DOHH2 (cell line): ENCODE results near the gene CCL22.
"Not testable (repeated sequence)": the region's sequence is repeated elsewhere in the genome, so short reads cannot be mapped to it uniquely, and the experiment has no call there.

Experiments
- H3F3A ChIP-seq: fragments of 200-600 bp; sonication (generic), shearing (Covaris generic); 2 replicates; pipeline ENCODE4 v1.6.0; 2016; ENCODE audit warnings: antibody characterized with exemption, mild to moderate bottlenecking; ENCODE audit not compliant: control insufficient read depth, insufficient read depth
- H3K27ac ChIP-seq: fragments of 200-600 bp; sonication (generic); 2 replicates; pipeline ENCODE4 v1.5.1; 2014; ENCODE audit warnings: low read depth, mild to moderate bottlenecking, low read length, moderate library complexity
- H3K27me3 ChIP-seq: fragments of 200-600 bp; sonication (generic); 2 replicates; pipeline ENCODE4 v1.6.1; 2014; ENCODE audit warnings: mild to moderate bottlenecking, low read length, mixed read lengths; ENCODE audit not compliant: control insufficient read depth
- H3K36me3 ChIP-seq: fragments of 200-600 bp; sonication (generic); 2 replicates; pipeline ENCODE4 v1.6.1; 2014; ENCODE audit warnings: mild to moderate bottlenecking, low read length, moderate library complexity, mixed read lengths; ENCODE audit not compliant: control insufficient read depth
- H3K4me1 ChIP-seq: fragments of 200-600 bp; sonication (generic); 2 replicates; pipeline ENCODE4 v1.6.1; 2014; ENCODE audit warnings: mild to moderate bottlenecking, low read length, mixed read lengths; ENCODE audit not compliant: control insufficient read depth
- H3K4me2 ChIP-seq: fragments of 200-600 bp; sonication (generic); 2 replicates; pipeline ENCODE4 v1.6.0; 2014; ENCODE audit warnings: mild to moderate bottlenecking, low read length, moderate library complexity
- H3K4me3 ChIP-seq: fragments of 200-600 bp; sonication (generic); 2 replicates; pipeline ENCODE4 v1.5.1; 2014; ENCODE audit warnings: mild to moderate bottlenecking, low read length, mixed read lengths
- H3K79me2 ChIP-seq: fragments of 200-600 bp; sonication (generic); 2 replicates; pipeline ENCODE4 v1.6.1; 2014; ENCODE audit warnings: mild to moderate bottlenecking, low read length, mixed read lengths; ENCODE audit not compliant: control insufficient read depth
- H3K9me2 ChIP-seq: fragments of 200-600 bp; sonication (generic); replicated peaks from 2 replicates; pipeline ENCODE4 v1.6.1; 2014; ENCODE audit warnings: mild to moderate bottlenecking, low read length, mixed read lengths; ENCODE audit not compliant: control insufficient read depth
- H3K9me3 ChIP-seq: fragments of 200-600 bp; sonication (generic); 2 replicates; pipeline ENCODE4 v1.6.1; 2014; ENCODE audit warnings: antibody characterized with exemption, low read length, mixed read lengths; ENCODE audit not compliant: control insufficient read depth, insufficient read depth
- H4K20me1 ChIP-seq: fragments of 200-600 bp; sonication (generic); 2 replicates; pipeline ENCODE4 v1.6.0; 2014; ENCODE audit warnings: low read depth, mild to moderate bottlenecking, antibody characterized with exemption, low read length, moderate library complexity; ENCODE audit not compliant: control insufficient read depth, insufficient read depth
- CTCF ChIP-seq: fragments of 200-600 bp; sonication (generic); IDR thresholded peaks from one replicate; pipeline ENCODE4 v1.5.1; 2014; ENCODE audit warnings: antibody characterized with exemption, mild to moderate bottlenecking, low read depth, low read length; ENCODE audit not compliant: poor library complexity, severe bottlenecking
- EZH2phosphoT487 ChIP-seq: fragments of 200-600 bp; sonication (generic); IDR thresholded peaks from 2 replicates; pipeline ENCODE4 v1.6.1; 2017; ENCODE audit warnings: borderline replicate concordance, mild to moderate bottlenecking, antibody characterized with exemption, low read length, moderate library complexity, mixed read lengths

CCL22 gene

DNA sequence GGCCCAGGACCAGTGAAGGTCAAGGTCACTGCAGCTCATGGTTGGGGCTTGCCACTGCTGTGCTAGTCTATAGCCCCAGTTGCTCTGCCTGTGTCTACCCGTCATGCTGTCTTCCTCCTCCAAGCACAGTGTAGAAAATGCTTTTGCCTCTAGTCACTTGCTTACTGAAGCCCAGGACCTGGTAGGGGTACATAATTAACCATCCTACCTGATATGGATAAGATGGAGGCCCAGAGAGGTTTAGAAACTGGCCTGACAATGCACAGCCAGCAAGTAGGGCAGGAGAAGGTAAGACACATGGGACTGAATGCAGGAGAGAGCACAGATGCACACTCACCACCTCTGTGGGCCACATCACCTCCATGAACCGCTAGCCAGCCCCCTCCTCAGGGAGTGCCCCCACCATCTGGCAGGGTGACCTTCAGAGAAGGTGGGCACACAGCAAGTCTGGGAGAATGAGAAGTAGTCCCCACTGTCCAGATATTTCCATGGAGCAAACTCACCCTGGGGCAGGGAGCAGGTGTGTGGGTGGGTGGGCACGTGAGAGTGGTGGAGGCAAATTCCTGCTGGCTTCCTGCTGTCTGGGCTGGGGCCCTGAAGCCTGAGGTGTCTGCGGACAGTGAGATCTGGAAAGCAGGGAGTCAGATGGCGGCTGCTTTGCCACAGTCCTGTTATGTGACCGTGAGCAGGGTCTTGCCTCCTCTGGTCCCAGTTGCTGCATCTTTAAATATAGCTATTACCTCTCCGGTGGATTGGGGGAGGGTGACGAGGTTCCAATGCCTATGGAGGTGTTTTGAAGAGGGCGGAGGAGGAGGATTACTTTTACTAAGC, 14.7 kb downstream of the CCL22 start:
- no peaks in the 10 kb centered on the region for H4K20me1 ChIP-seq
- no peaks in the 10 kb centered on the region for H3K79me2 ChIP-seq
- no peaks in the 10 kb centered on the region for H3K9me3 ChIP-seq
- H3K36me3 ChIP-seq: no peaks in the 10 kb centered on the region
- H3K4me1 ChIP-seq: peaks cover 13% of the 10 kb centered on the region
- H3F3A ChIP-seq: no peaks in the 10 kb centered on the region
- no peak overlapping the region for H3K27ac ChIP-seq
- no peak overlapping the region for H3K4me3 ChIP-seq
- peaks cover 28% of the 10 kb centered on the region for H3K27me3 ChIP-seq
- no peak overlapping the region for H3K4me2 ChIP-seq
- H3K9me2 ChIP-seq: no peaks in the 10 kb centered on the region
- TF ChIP-seq CTCF (no peak), EZH2phosphoT487 (no peak)

- Histone ChIP-seq H3K79me2 (no peaks in the 10 kb centered on the region), H3K27ac (no peak overlapping the region), H3F3A (no peaks in the 10 kb centered on the region), H3K9me2 (no peaks in the 10 kb centered on the region), H3K36me3 (no peaks in the 10 kb centered on the region), H3K4me1 (peaks cover 13% of the 10 kb centered on the region), H3K4me3 (no peak overlapping the region), H3K9me3 (no peaks in the 10 kb centered on the region), H4K20me1 (no peaks in the 10 kb centered on the region), H3K4me2 (no peak overlapping the region), H3K27me3 (peaks cover 28% of the 10 kb centered on the region)
- no peak for TF ChIP-seq EZH2phosphoT487
- TF ChIP-seq CTCF: no peak
Measured at GRCh38 chr16:57374067-57374534, 15.5 kb downstream of the CCL22 start.

GRCh38 chr16:57374925-57375465, 16.4 kb downstream of the CCL22 start:
- not testable (repeated sequence) for H3K4me2 ChIP-seq

GRCh38 chr16:57376313-57376818, 17.8 kb downstream of the CCL22 start:
- no peaks in the 10 kb centered on the region for H3F3A ChIP-seq
- no peaks in the 10 kb centered on the region for H3K79me2 ChIP-seq
- H3K27ac ChIP-seq: no peak overlapping the region
- TF ChIP-seq EZH2phosphoT487 (no peak), CTCF (no peak)
- H3K9me3 ChIP-seq: no peaks in the 10 kb centered on the region
- H3K36me3 ChIP-seq: no peaks in the 10 kb centered on the region
- H3K4me2 ChIP-seq: no peak overlapping the region
- peaks cover 24% of the 10 kb centered on the region for H3K27me3 ChIP-seq
- H3K4me1 ChIP-seq: peaks cover 13% of the 10 kb centered on the region
- no peaks in the 10 kb centered on the region for H4K20me1 ChIP-seq
- no peak overlapping the region for H3K4me3 ChIP-seq
- no peaks in the 10 kb centered on the region for H3K9me2 ChIP-seq

More at GRCh38 chr16:57374925-57375465, 16.4 kb downstream of the CCL22 start:
- H3K4me1 ChIP-seq: peaks cover 13% of the 10 kb centered on the region
- not testable (repeated sequence) for H4K20me1 ChIP-seq, H3K4me3 ChIP-seq, H3K36me3 ChIP-seq, H3K9me3 ChIP-seq, H3F3A ChIP-seq, H3K9me2 ChIP-seq, H3K79me2 ChIP-seq, H3K27ac ChIP-seq
- peaks cover 24% of the 10 kb centered on the region for H3K27me3 ChIP-seq
